PC-9 (cell line): ENCODE results near the gene ST6GALNAC1. TPM values are rescaled to one million over a fixed set of nuclear protein-coding genes. Genes with fewer than 3 reads are reported as not detected.

Experiments used
- BruUV-seq: library from RNA; stranded (reverse); fragments of 400-500 nt; replicated peaks from 2 replicates; lab custom pipeline; 2021; lab: Mats Ljungman, UMichigan
- CTCF ChIA-PET: fragments of 300-600 bp; sonication (Branson Sonifier 250); formaldehyde crosslinking; loops from one replicate; lab custom pipeline; 2022; ENCODE audit warnings: antibody characterized with exemption; lab: Charles Lee
- POLR2A ChIA-PET: fragments of 300-600 bp; sonication (Branson Sonifier 250); formaldehyde crosslinking; loops from one replicate; lab custom pipeline; 2022; ENCODE audit warnings: antibody characterized with exemption; ENCODE audit not compliant: unreplicated experiment; lab: Charles Lee
- DNase-seq, 2 experiments: peaks; one replicate each; pipeline versions ENCODE4 v3.0.0 to v3.0.0-alpha.2; 2015 to 2022; ENCODE audit warnings: mixed read lengths in 1 of 2
- H2AFZ ChIP-seq: fragments of 200-600 bp; sonication (generic); 2 replicates; pipeline ENCODE4 v1.8.1; 2017; ENCODE audit warnings: antibody characterized with exemption
- H3F3A ChIP-seq: fragments of 200-600 bp; sonication (generic); 2 replicates; pipeline ENCODE4 v1.8.1; 2017; ENCODE audit warnings: antibody characterized with exemption, mild to moderate bottlenecking, low read depth; ENCODE audit not compliant: insufficient read depth
- H3K27ac ChIP-seq: fragments of 200-600 bp; sonication (generic); 2 replicates; pipeline ENCODE4 v1.6.1; 2016; ENCODE audit warnings: mixed run types
- H3K27me3 ChIP-seq: fragments of 200-600 bp; sonication (generic); 2 replicates; pipeline ENCODE4 v1.6.1; 2016; ENCODE audit warnings: low read depth, mixed run types; ENCODE audit not compliant: insufficient read depth
- H3K36me3 ChIP-seq: fragments of 200-600 bp; sonication (generic); 2 replicates; pipeline ENCODE4 v1.6.1; 2016; ENCODE audit warnings: low read depth, mixed run types
- H3K4me1 ChIP-seq: fragments of 200-600 bp; sonication (generic); replicated peaks from 2 replicates; pipeline ENCODE4 v1.6.1; 2016; ENCODE audit warnings: mixed run types; ENCODE audit not compliant: insufficient read depth
- H3K4me2 ChIP-seq: fragments of 200-600 bp; sonication (generic); 2 replicates; pipeline ENCODE4 v1.6.1; 2017; ENCODE audit warnings: mixed run types
- H3K4me3 ChIP-seq: fragments of 200-600 bp; sonication (generic); 2 replicates; pipeline ENCODE4 v1.6.1; 2016; ENCODE audit warnings: mixed run types
- H3K79me2 ChIP-seq: fragments of 200-600 bp; sonication (generic); 2 replicates; pipeline ENCODE4 v1.6.1; 2017; ENCODE audit warnings: low read depth, mixed run types
- H3K9me2 ChIP-seq: fragments of 200-600 bp; sonication (generic); 2 replicates; pipeline ENCODE4 v1.8.1; 2017; ENCODE audit warnings: mild to moderate bottlenecking; ENCODE audit not compliant: insufficient read depth
- H3K9me3 ChIP-seq: fragments of 200-600 bp; sonication (generic); 2 replicates; pipeline ENCODE4 v1.8.1; 2016; ENCODE audit warnings: low read depth; ENCODE audit not compliant: insufficient read depth
- H4K20me1 ChIP-seq: fragments of 200-600 bp; sonication (generic); 2 replicates; pipeline ENCODE4 v1.8.1; 2017; ENCODE audit not compliant: insufficient read depth
- CTCF ChIP-seq: fragments of 200-600 bp; sonication (generic); conservative IDR thresholded peaks from 2 replicates; pipeline ENCODE4 v1.6.1; 2017; ENCODE audit warnings: mixed run types, antibody characterized with exemption, mild to moderate bottlenecking, moderate library complexity
- EZH2 ChIP-seq: fragments of 200-600 bp; sonication (generic); IDR thresholded peaks from 2 replicates; pipeline ENCODE4 v1.8.0; 2017; ENCODE audit warnings: antibody characterized with exemption, low read depth
- intact Hi-C: fragments of 100-400 bp; cut with micrococcal nuclease; formaldehyde crosslinking; loops from one replicate; pipeline ENCODE4 v1.10.0; 2022; ENCODE audit not compliant: unreplicated experiment
- total RNA-seq: library from RNA; stranded (reverse); gene quantifications from 2 replicates; pipeline ENCODE4 v1.2.3, GENCODE V29; 2021

ST6GALNAC1 gene
- total RNA-seq, 1 experiment from 2014 or later: 0.76 TPM

- intact Hi-C loops: no loop called here
- H4K20me1 ChIP-seq: no peaks in the 10 kb centered on the region
- ChIA-PET CTCF (no interaction called here), POLR2A (no interaction called here)
- H3F3A ChIP-seq: no peaks in the 10 kb centered on the region
- H3K4me3 ChIP-seq: no peak overlapping the region
- H3K36me3 ChIP-seq: no peaks in the 10 kb centered on the region
- no peaks in the 10 kb centered on the region for H3K79me2 ChIP-seq
- H3K27me3 ChIP-seq: no peaks in the 10 kb centered on the region
- H3K4me2 ChIP-seq: no peak overlapping the region
- peaks cover 15% of the 10 kb centered on the region for H3K4me1 ChIP-seq
- no peak overlapping the region for H2AFZ ChIP-seq
- TF ChIP-seq CTCF (no peak), EZH2 (no peak)
- peak in 1 of 2 experiments; percentile 45 for DNase-seq
- H3K9me3 ChIP-seq: no peaks in the 10 kb centered on the region
- BruUV-seq: no TSS peak
- no peak overlapping the region for H3K27ac ChIP-seq
- H3K9me2 ChIP-seq: no peaks in the 10 kb centered on the region
Observed at GRCh38 chr17:76626442-76626841, 17.1 kb downstream of the ST6GALNAC1 start.

- no peaks in the 10 kb centered on the region for H3K79me2 ChIP-seq
- H3F3A ChIP-seq: no peaks in the 10 kb centered on the region
- no peak overlapping the region for H3K27ac ChIP-seq
- DNase-seq: no peak
- H3K9me3 ChIP-seq: no peaks in the 10 kb centered on the region
- intact Hi-C loops: loop anchor here (2.0 kb wide), 1 partner anchor 103 kb away; no protein-coding TSS in a partner anchor
- no peaks in the 10 kb centered on the region for H3K36me3 ChIP-seq
- POLR2A ChIA-PET: interaction anchor here (0.6 kb wide), 1 partner anchor 12 kb away, joined by 4 read pairs; no protein-coding TSS in a partner anchor
- no peak overlapping the region for H3K4me2 ChIP-seq
- no TSS peak for BruUV-seq
- no peak overlapping the region for H2AFZ ChIP-seq
- H4K20me1 ChIP-seq: no peaks in the 10 kb centered on the region
- H3K9me2 ChIP-seq: no peaks in the 10 kb centered on the region
- no peak overlapping the region for H3K4me3 ChIP-seq
- H3K27me3 ChIP-seq: no peaks in the 10 kb centered on the region
- CTCF ChIA-PET: no interaction called here
- peaks cover 15% of the 10 kb centered on the region for H3K4me1 ChIP-seq
- no peak for TF ChIP-seq CTCF
- no peak for TF ChIP-seq EZH2
Observed at GRCh38 chr17:76625496-76625895, 18.1 kb downstream of the ST6GALNAC1 start.

- Histone ChIP-seq H3K36me3 (no peaks in the 10 kb centered on the region), H3K4me2 (0 out of 2 replicates have a peak overlapping the region, but pooled peaks have one; percentile 47), H3F3A (no peaks in the 10 kb centered on the region), H4K20me1 (no peaks in the 10 kb centered on the region), H3K9me2 (no peaks in the 10 kb centered on the region), H3K27me3 (no peaks in the 10 kb centered on the region), H3K4me3 (no peak overlapping the region), H3K79me2 (no peaks in the 10 kb centered on the region), H3K27ac (no peak overlapping the region), H3K9me3 (no peaks in the 10 kb centered on the region), H2AFZ (peak overlapping the region; percentile 30; the same call in 1 of the 2 replicates), H3K4me1 (peaks cover 15% of the 10 kb centered on the region)
- DNase-seq: peak in 1 of 2 experiments; percentile 76
- ChIA-PET CTCF (interaction anchor here (0.5 to 2.0 kb wide), 15 partner anchors 11 to 118 kb away, joined by 3 to 7 read pairs (median 4); no protein-coding TSS in a partner anchor), POLR2A (interaction anchor here (0.5 to 0.6 kb wide), 3 partner anchors 48 to 62 kb away, joined by 3 to 6 read pairs (median 4); no protein-coding TSS in a partner anchor)
- intact Hi-C loops: loop anchor here (2.0 kb wide), 1 partner anchor 101 kb away; no protein-coding TSS in a partner anchor
- BruUV-seq: no TSS peak
- TF ChIP-seq EZH2 (no peak), CTCF (peak; percentile 83)
Observed at GRCh38 chr17:76623271-76624146, 20.0 kb downstream of the ST6GALNAC1 start.
